ENCODE measurements around the gene RUNX1. TPM values are rescaled to one million over a fixed set of nuclear protein-coding genes. Genes with fewer than 3 reads are reported as not detected.

The RUNX1 gene
- total RNA-seq, 1 experiment from 2014 or later: 86.2 TPM

DNA sequence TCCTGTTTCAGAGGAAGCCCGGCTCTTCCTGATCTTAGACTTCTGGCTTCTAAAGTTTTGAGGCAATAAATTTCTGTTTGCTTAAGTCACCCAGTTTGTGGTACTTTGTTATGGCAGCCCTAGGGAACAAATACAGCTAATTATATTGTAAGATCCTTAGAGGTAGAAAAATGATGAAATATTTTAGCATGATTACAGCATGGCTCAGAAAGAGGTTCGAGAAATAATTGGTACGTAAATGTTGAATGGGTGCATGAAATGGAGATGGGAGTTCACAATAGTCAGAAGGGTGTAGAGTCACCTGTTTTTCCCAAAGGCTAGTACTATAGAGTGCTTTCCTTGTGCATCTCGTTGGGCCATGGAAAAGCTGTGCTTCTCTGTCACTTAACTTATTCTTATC, 123.5 kb downstream of the RUNX1 start:
- Mint-ChIP-seq H3K36me3 (ENCODE audit: insufficient read depth, unreplicated experiment) (no peaks in the 10 kb centered on the region), H3K4me3 (ENCODE audit: unreplicated experiment) (no peak overlapping the region), H3K27me3 (ENCODE audit: insufficient read depth, unreplicated experiment) (no peaks in the 10 kb centered on the region), H3K9me3 (ENCODE audit: unreplicated experiment) (peaks cover 8% of the 10 kb centered on the region), H3K4me1 (ENCODE audit: insufficient read depth, unreplicated experiment) (peaks cover 10% of the 10 kb centered on the region), H3K27ac (ENCODE audit: low read depth, unreplicated experiment) (no peak overlapping the region)
- intact Hi-C loops (cut with micrococcal nuclease): no loop called here
- POLR2A ChIA-PET: interaction anchor here (0.6 kb wide), 1 partner anchor 85 kb away, joined by 3 read pairs; no protein-coding TSS in a partner anchor
- no peak for DNase-seq (ENCODE audit: unreplicated experiment)
- BruUV-seq (replicated peaks): no TSS peak
- CTCF ChIA-PET: no interaction called here
- TF ChIP-seq, protein P1, sequence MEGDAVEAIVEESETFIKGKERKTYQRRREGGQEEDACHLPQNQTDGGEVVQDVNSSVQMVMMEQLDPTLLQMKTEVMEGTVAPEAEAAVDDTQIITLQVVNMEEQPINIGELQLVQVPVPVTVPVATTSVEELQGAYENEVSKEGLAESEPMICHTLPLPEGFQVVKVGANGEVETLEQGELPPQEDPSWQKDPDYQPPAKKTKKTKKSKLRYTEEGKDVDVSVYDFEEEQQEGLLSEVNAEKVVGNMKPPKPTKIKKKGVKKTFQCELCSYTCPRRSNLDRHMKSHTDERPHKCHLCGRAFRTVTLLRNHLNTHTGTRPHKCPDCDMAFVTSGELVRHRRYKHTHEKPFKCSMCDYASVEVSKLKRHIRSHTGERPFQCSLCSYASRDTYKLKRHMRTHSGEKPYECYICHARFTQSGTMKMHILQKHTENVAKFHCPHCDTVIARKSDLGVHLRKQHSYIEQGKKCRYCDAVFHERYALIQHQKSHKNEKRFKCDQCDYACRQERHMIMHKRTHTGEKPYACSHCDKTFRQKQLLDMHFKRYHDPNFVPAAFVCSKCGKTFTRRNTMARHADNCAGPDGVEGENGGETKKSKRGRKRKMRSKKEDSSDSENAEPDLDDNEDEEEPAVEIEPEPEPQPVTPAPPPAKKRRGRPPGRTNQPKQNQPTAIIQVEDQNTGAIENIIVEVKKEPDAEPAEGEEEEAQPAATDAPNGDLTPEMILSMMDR (IDR thresholded peaks at IDR 0.05; ENCODE audit: unreplicated experiment): no peak

DNA sequence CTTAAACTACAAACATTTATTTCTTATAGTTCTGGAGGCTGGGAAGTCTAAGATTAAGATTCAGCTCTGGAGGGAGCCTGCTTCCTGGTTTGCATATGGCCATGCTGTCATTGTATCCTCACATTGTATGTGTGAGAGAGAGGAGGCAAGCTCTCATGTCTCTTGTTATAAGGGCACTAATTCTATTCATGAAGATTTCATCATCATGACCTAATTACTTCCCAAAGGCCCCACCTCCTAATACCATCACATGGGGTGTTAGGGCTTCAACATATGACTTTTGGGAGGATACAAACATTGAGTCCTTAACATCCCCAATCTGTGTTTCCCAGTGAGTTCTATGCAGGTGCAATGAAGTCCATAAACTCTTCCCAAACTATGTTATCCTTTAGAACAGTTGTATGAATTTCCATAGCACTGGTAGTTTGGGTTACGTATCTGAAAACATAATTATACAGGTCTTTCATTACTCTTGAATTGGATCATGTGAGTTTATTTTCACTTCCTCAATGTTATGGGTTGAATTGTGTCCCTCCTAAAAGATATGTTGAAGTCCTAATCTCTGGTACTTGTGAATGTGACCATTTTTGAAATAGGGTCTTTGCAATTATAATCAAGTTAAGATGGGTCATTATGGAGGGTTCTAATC, 124.2 kb downstream of the RUNX1 start:
- POLR2A ChIA-PET: no interaction called here

DNA sequence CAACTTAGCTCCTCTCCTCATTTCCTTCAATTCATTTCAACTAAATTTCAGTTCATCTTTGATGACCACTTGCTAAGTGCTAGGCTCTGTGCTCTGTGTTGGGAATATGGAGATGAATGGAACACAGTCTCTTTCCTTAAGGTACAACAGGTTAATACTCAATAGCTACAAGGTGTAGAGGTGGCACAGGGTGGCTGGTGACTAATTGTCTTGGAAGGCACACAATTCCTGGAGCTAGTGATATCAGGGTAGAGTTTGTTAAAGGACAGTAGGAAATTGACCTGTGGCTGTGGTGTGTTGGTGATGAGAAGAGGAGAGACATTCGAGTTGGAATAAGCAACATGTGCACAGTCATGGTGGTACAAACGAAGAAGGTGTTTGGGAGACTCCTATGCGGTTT, 124.9 kb downstream of the RUNX1 start:
- TF ChIP-seq, protein P1 (IDR thresholded peaks at IDR 0.05; ENCODE audit: unreplicated experiment): no peak
- CTCF ChIA-PET: no interaction called here

More for the DNA sequence above, 124.2 kb downstream of the RUNX1 start:
- CTCF ChIA-PET: no interaction called here
- Mint-ChIP-seq H3K4me3 (ENCODE audit: unreplicated experiment) (no peak overlapping the region), H3K9me3 (ENCODE audit: unreplicated experiment) (peaks cover 8% of the 10 kb centered on the region), H3K4me1 (ENCODE audit: insufficient read depth, unreplicated experiment) (peaks cover 6% of the 10 kb centered on the region), H3K27me3 (ENCODE audit: insufficient read depth, unreplicated experiment) (no peaks in the 10 kb centered on the region), H3K36me3 (ENCODE audit: insufficient read depth, unreplicated experiment) (no peaks in the 10 kb centered on the region), H3K27ac (ENCODE audit: low read depth, unreplicated experiment) (no peak overlapping the region)
- DNase-seq (ENCODE audit: unreplicated experiment): no peak
- intact Hi-C loops (cut with micrococcal nuclease): no loop called here
- TF ChIP-seq, protein P1 (IDR thresholded peaks at IDR 0.05; ENCODE audit: unreplicated experiment): no peak
- BruUV-seq (replicated peaks): no TSS peak

DNA sequence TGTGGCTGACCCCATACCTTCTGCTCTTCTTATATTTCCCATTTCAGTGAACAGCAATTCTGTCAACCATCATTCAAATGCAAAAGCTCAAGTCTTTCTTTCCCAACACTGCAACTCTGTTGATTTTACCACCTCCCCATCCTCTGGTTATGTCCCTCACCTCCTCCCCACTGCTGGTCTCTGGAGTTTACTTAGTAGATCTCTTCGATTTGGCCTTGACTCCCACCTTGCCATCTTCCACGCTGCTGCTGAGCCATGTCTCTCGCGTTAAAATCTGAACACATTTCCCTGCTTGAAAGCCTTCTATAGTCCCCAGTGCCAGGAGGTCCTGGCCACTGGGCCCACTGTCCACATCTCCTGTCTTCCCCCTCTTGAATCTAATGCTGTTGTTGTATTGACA, 125.5 kb downstream of the RUNX1 start:
- Mint-ChIP-seq H3K27me3 (ENCODE audit: insufficient read depth, unreplicated experiment) (no peaks in the 10 kb centered on the region), H3K27ac (ENCODE audit: low read depth, unreplicated experiment) (no peak overlapping the region), H3K4me3 (ENCODE audit: unreplicated experiment) (no peak overlapping the region), H3K9me3 (ENCODE audit: unreplicated experiment) (peaks cover 8% of the 10 kb centered on the region), H3K36me3 (ENCODE audit: insufficient read depth, unreplicated experiment) (no peaks in the 10 kb centered on the region), H3K4me1 (ENCODE audit: insufficient read depth, unreplicated experiment) (peaks cover 6% of the 10 kb centered on the region)
- no TSS peak for BruUV-seq (replicated peaks)
- intact Hi-C loops (cut with micrococcal nuclease): no loop called here
- TF ChIP-seq, protein P1 (IDR thresholded peaks at IDR 0.05; ENCODE audit: unreplicated experiment): no peak
- POLR2A ChIA-PET: no interaction called here
- no peak for DNase-seq (ENCODE audit: unreplicated experiment)
- CTCF ChIA-PET: no interaction called here

More for the DNA sequence above, 124.9 kb downstream of the RUNX1 start:
- peaks cover 8% of the 10 kb centered on the region for H3K9me3 Mint-ChIP-seq (ENCODE audit: unreplicated experiment)
- H3K27me3 Mint-ChIP-seq (ENCODE audit: insufficient read depth, unreplicated experiment): no peaks in the 10 kb centered on the region
- H3K4me3 Mint-ChIP-seq (ENCODE audit: unreplicated experiment): no peak overlapping the region
- DNase-seq (ENCODE audit: unreplicated experiment): no peak
- no TSS peak for BruUV-seq (replicated peaks)
- H3K4me1 Mint-ChIP-seq (ENCODE audit: insufficient read depth, unreplicated experiment): peaks cover 6% of the 10 kb centered on the region
- intact Hi-C loops (cut with micrococcal nuclease): no loop called here
- POLR2A ChIA-PET: no interaction called here
- H3K36me3 Mint-ChIP-seq (ENCODE audit: insufficient read depth, unreplicated experiment): no peaks in the 10 kb centered on the region
- peak overlapping the region; percentile 10 for H3K27ac Mint-ChIP-seq (ENCODE audit: low read depth, unreplicated experiment)
